GM12891 (cell line): Measurements from ENCODE around the gene TREH.

ENCODE experiments used
- DNase-seq: peaks from one replicate; pipeline ENCODE4 v3.0.0; 2011; ENCODE audit warnings: low spot score; ENCODE audit not compliant: insufficient read length
- FAIRE-seq: peaks from 2 replicates; lab custom pipeline; 2011; peaks lifted over from hg19 to GRCh38; lab: Jason Lieb, UNC
- PAX5 ChIP-seq: IDR thresholded peaks from 2 replicates; pipeline ENCODE4 v1.6.1; 2011; ENCODE audit warnings: low read length, moderate library complexity, mild to moderate bottlenecking; ENCODE audit not compliant: insufficient read depth, severe bottlenecking
- POLR2A ChIP-seq: IDR thresholded peaks from 2 replicates; pipeline ENCODE4 v1.6.1; 2011; ENCODE audit warnings: low read depth, low read length, control low read depth
- POLR2AphosphoS5 ChIP-seq: IDR thresholded peaks from 2 replicates; pipeline ENCODE4 v1.6.1; 2011; ENCODE audit warnings: low read depth, low read length, control low read depth
- POU2F2 ChIP-seq: IDR thresholded peaks from 2 replicates; pipeline ENCODE4 v1.6.1; 2011; ENCODE audit warnings: low read depth, mild to moderate bottlenecking, control low read depth, low read length, moderate library complexity
- SPI1 ChIP-seq: IDR thresholded peaks from 2 replicates; pipeline ENCODE4 v1.6.1; 2011; ENCODE audit warnings: low read depth, low read length, control low read depth
- TAF1 ChIP-seq: IDR thresholded peaks from 2 replicates; pipeline ENCODE4 v1.6.1; 2011; ENCODE audit warnings: low read depth, low read length, control low read depth

TREH gene

GRCh38 chr11:118662401-118663271, 16.8 kb downstream of the TREH start:
- DNase-seq (no peak), FAIRE-seq (no peak)

GRCh38 chr11:118661425-118662301, 17.8 kb downstream of the TREH start:
- DNase-seq (no peak), FAIRE-seq (no peak)
- TF ChIP-seq POLR2AphosphoS5, result no peak

More at GRCh38 chr11:118662401-118663271, 16.8 kb downstream of the TREH start:
- TF ChIP-seq SPI1 (no peak), POLR2A (no peak), POU2F2 (no peak), POLR2AphosphoS5 (no peak), PAX5 (no peak), TAF1 (no peak)

- no peak for TF ChIP-seq POLR2AphosphoS5
- TF ChIP-seq TAF1, result no peak
- no peak for TF ChIP-seq POLR2A
- no peak for TF ChIP-seq PAX5
- no peak for TF ChIP-seq POU2F2
- no peak for TF ChIP-seq SPI1
- DNase-seq (no peak), FAIRE-seq (no peak)
These were observed 18.6 kb downstream of the TREH start for GRCh38 chr11:118660681-118661424.

- TF ChIP-seq POLR2AphosphoS5 (no peak), SPI1 (no peak), PAX5 (no peak), POLR2A (no peak), TAF1 (no peak), POU2F2 (no peak)
- DNase-seq (no peak), FAIRE-seq (no peak)
These were observed 19.3 kb downstream of the TREH start for GRCh38 chr11:118659953-118660680.

GRCh38 chr11:118659314-118659952, 20.0 kb downstream of the TREH start:
- TF ChIP-seq SPI1 (no peak), POU2F2 (no peak), POLR2A (no peak), TAF1 (no peak), PAX5 (no peak), POLR2AphosphoS5 (no peak)
- peak; percentile 96 for DNase-seq
- FAIRE-seq, result peak; percentile 90

GRCh38 chr11:118658429-118659313, 20.8 kb downstream of the TREH start:
- no peak for FAIRE-seq
- DNase-seq, result no peak
- TF ChIP-seq POLR2AphosphoS5 (no peak), PAX5 (no peak), POLR2A (no peak), POU2F2 (no peak), SPI1 (no peak), TAF1 (no peak)

GRCh38 chr11:118657709-118658428, 21.6 kb downstream of the TREH start:
- DNase-seq, result no peak
- TF ChIP-seq POLR2AphosphoS5 (no peak), PAX5 (no peak), POU2F2 (no peak), SPI1 (no peak), TAF1 (no peak), POLR2A (no peak)
- no peak for FAIRE-seq

GRCh38 chr11:118657238-118657637, 22.2 kb downstream of the TREH start:
- DNase-seq (no peak), FAIRE-seq (no peak)
- TF ChIP-seq PAX5, result no peak
- TF ChIP-seq SPI1, result no peak
- no peak for TF ChIP-seq POLR2A
- TF ChIP-seq TAF1, result no peak
- TF ChIP-seq POU2F2, result no peak
- no peak for TF ChIP-seq POLR2AphosphoS5
